Omental fat pad (tissue), 4 donors: ENCODE measurements around the gene ENTPD2. TPM values are rescaled to one million over a fixed set of nuclear protein-coding genes. Genes with fewer than 3 reads are reported as not detected.

Source experiments
- ATAC-seq: fragments of 150-250 bp; one replicate; pipeline ENCODE4 v1.9.1; 2016; ENCODE audit warnings: mild to moderate bottlenecking, moderate library complexity; ENCODE audit not compliant: low FRiP score
- DNase-seq: peaks from one replicate; pipeline ENCODE4 v3.0.0-alpha.2; 2019; ENCODE audit warnings: low spot score
- CTCF ChIP-seq, 3 donors: fragments of 450-650 bp; IDR thresholded peaks; one replicate each; pipeline ENCODE4 v1.5.1; 2016 to 2017; ENCODE audit warnings: antibody characterized with exemption in 3 of 3, mild to moderate bottlenecking in 3 of 3, moderate library complexity in 2 of 3
- total RNA-seq, 4 donors: library from RNA; depleted of rRNA; stranded (reverse); fragments of >200 nt; gene quantifications; one replicate each; pipeline ENCODE4 v1.1.0, GENCODE V29; 2016

Gene ENTPD2
- total RNA-seq, 4 donors from 2014 or later = 0.25 to 0.72 (median 0.28) TPM; not detected in 1

GRCh38 chr9:137031904-137032640, 21.8 kb downstream of the ENTPD2 start, which contains the start of gene FUT7:
Gene FUT7 (minus strand): TSS chr9:137032088. CDS start chr9:137031991, 97 bp downstream.
- no peak for ATAC-seq
- DNase-seq = no peak
- no peak for TF ChIP-seq CTCF (IDR thresholded peaks at IDR 0.05)

- DNase-seq = no peak
- TF ChIP-seq CTCF (IDR thresholded peaks at IDR 0.05) = no peak
- no peak for ATAC-seq
Observed at GRCh38 chr9:137030538-137031527, 23.0 kb downstream of the ENTPD2 start.

- ATAC-seq (no peak), DNase-seq (no peak)
- TF ChIP-seq CTCF (IDR thresholded peaks at IDR 0.05) = no peak
Observed at GRCh38 chr9:137030006-137030405, 23.9 kb downstream of the ENTPD2 start.

DNA sequence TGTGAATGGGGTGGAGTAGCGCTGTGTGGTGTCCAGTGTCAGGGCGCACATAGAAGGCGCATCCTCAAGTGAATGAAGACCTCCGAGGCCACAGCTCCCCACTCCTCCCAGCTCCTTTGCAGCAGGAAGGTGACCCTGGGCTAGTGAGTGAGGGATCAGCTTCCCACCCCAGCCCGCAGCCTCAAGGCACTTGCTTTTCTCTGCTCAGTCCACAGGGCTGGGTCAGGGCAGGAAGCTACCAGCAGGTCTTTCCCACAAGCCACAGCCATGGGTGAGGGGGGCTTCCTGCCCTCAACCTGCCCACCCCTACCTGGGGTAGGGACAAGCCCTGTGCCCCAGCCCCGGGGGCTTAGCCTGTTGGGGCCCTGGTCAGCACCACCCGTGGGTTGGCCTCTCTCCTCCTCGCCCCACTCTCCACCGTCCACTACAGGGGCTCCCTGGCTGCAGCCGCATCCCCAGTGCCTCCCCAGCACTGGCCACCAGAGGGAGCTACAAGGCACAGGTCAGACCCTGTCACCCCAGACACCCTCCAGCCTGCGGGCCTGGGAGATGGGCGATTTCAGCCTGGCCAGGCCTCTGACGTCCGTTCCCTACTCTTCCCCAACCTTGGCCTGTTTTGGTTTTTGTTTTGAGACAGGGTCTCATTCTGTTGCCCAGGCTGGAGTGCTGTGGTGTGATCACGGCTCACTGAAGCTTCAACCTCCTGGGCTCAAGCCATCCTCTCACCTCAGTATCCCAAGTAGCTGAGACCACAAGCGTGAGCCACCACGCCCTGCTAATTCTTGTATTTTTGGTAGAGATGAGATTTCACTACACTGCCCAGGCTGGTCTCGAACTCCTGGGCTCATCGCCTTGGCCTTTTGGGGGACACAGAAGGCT, 24.6 kb downstream of the ENTPD2 start:
- TF ChIP-seq CTCF (IDR thresholded peaks at IDR 0.05) = peak in 1 of 3 donors; percentile 61
- DNase-seq = peak; percentile 74
- peak; percentile 74 for ATAC-seq

GRCh38 chr9:137028263-137029057, 25.4 kb downstream of the ENTPD2 start:
- no peak for DNase-seq
- ATAC-seq = peak; percentile 17

More at GRCh38 chr9:137028263-137029057, 25.4 kb downstream of the ENTPD2 start:
- no peak for TF ChIP-seq CTCF (IDR thresholded peaks at IDR 0.05)
